Muscle of arm (tissue), 12 donors: ENCODE data around the gene ASCC1. TPM values are rescaled to one million over a fixed set of nuclear protein-coding genes. Genes with fewer than 3 reads are reported as not detected.
A peak's percentile ranks its signal among the peaks of the same experiment; 100 is the strongest.

Experiments
- DNase-seq: peaks from one replicate; pipeline ENCODE4 v3.0.0-alpha.2; 2013
- polyA plus RNA-seq, 12 donors: library from polyadenylated mRNA; unstranded; fragments of 120-200 nt; gene quantifications; one replicate each; pipeline ENCODE4 v1.2.1, GENCODE V29; 2013; ENCODE audit not compliant: insufficient read length in 12 of 12

The ASCC1 gene
- polyA plus RNA-seq, 12 donors, result 21.5 to 32.1 (median 28.5) TPM; not detected in 1

GRCh38 chr10:72049969-72050781, 165.9 kb downstream of the ASCC1 start:
- DNase-seq, result no peak

- no peak for DNase-seq
Measured at GRCh38 chr10:72049472-72049871, 166.6 kb downstream of the ASCC1 start.

- DNase-seq, result peak; percentile 96
Measured at GRCh38 chr10:72048450-72049124, 167.5 kb downstream of the ASCC1 start.

Other genes starting within 250 kb of the ASCC1 start
- 1 to 10 TPM in 11 of 12 donors, not detected in 1; 2.3 to 9.6 (median 3.2) TPM for gene SPOCK2, start 127.7 kb downstream of the ASCC1 start, polyA plus RNA-seq
- 100 to 1,000 TPM in 11 of 12 donors, 10 to 100 TPM in 1; 96.6 to 238 (median 142) TPM for gene ANAPC16, start 264 bp downstream of the ASCC1 start, polyA plus RNA-seq
- gene DDIT4, start 57.6 kb upstream of the ASCC1 start, polyA plus RNA-seq, result 10 to 100 TPM in 11 of 12 donors, not detected in 1; 31.5 to 94.3 (median 47.9) TPM
- 10 to 100 TPM in 11 of 12 donors, not detected in 1; 11.8 to 25.8 (median 21.4) TPM for gene DNAJB12, start 138.6 kb upstream of the ASCC1 start, polyA plus RNA-seq